ENCODE data around the gene CCNB2. TPM values are rescaled to one million over a fixed set of nuclear protein-coding genes. Genes with fewer than 3 reads are reported as not detected.

The CCNB2 gene
- total and polyA plus RNA-seq, 9 of the 15 experiments (the other 6 are each of a cell fraction or from before 2014, with no cell fraction given) = 84.8 to 266 (median 124) TPM

- intact Hi-C loops (cut with micrococcal nuclease) = no loop called here
- Histone ChIP-seq H3K9me3 (replicated peaks; ENCODE audit: control insufficient read depth, insufficient read depth, low read depth, low read length) (no peaks in the 10 kb centered on the region; the same call in 1 of the 2 replicates), H3K9me1 (ENCODE audit: control insufficient read depth, insufficient read depth, low read length) (no peaks in the 10 kb centered on the region), H3K4me2 (ENCODE audit: insufficient read depth, low read length) (no peak overlapping the region), H3K27me3 (ENCODE audit: control insufficient read depth in 2 of 2, insufficient read depth in 2 of 2, low read length in 2 of 2) (peaks cover 28 to 58% of the 10 kb centered on the region in 2 experiments), H3K4me3 (no peak overlapping the region), H3K9ac (ENCODE audit: insufficient read depth in 1 of 2, low read depth in 2 of 2, low read length in 2 of 2) (no peak overlapping the region), H4K20me1 (replicated peaks; ENCODE audit: control insufficient read depth, insufficient read depth, low read length) (0 out of 2 replicates have a peak, but pooled peaks cover 4% of the 10 kb centered on the region), H2AFZ (ENCODE audit: low read depth, low read length) (no peak overlapping the region), H3K4me1 (replicated peaks in 1 of 2; ENCODE audit: control insufficient read depth in 2 of 2, insufficient read depth in 2 of 2, low read length in 2 of 2) (peaks cover 0 to 4% of the 10 kb centered on the region in 2 experiments; a peak in 1 of 5 replicates), H3K36me3 (ENCODE audit: control insufficient read depth, insufficient read depth, low read length) (no peaks in the 10 kb centered on the region), H3K79me2 (ENCODE audit: control insufficient read depth, insufficient read depth, low read length) (no peaks in the 10 kb centered on the region), H3K27ac (ENCODE audit: extremely low read depth, low read depth, low read length) (no peak overlapping the region)
- no peak for DNase-seq (ENCODE audit: extremely low read depth in 1 of 4, low spot score in 3 of 4)
- no TSS peak for BruUV-seq (replicated peaks)
- POLR2A ChIA-PET = interaction anchor here (0.6 kb wide), 1 partner anchor 69 kb away, joined by 3 read pairs; no protein-coding TSS in a partner anchor
- WGBS (ENCODE audit: insufficient coverage, low coverage, missing lambda C conversion rate) = 19% methylated on average over 7 of the region's 7 CpGs
- no peak for ATAC-seq
- FAIRE-seq = no peak
- in situ Hi-C loops (cut with MboI) = loop anchor here (10.0 kb wide), 1 partner anchor 934 kb away; no protein-coding TSS in a partner anchor
- CTCF ChIA-PET (ENCODE audit: low intra/inter-chr PET ratio) = no interaction called here
- TF ChIP-seq EZH2 (IDR thresholded peaks at IDR 0.05; ENCODE audit: borderline replicate concordance, low read depth, low read length) = no peak
- TF ChIP-seq SPI1 (IDR thresholded peaks at IDR 0.05; ENCODE audit: borderline replicate concordance, low read depth, low read length) = no peak
- TF ChIP-seq ZNF695 (CRISPR knock-in tag; IDR thresholded peaks at IDR 0.05) = no peak
- TF ChIP-seq USF2 (CRISPR knock-in tag; IDR thresholded peaks at IDR 0.05) = no peak
- TF ChIP-seq HLTF (IDR thresholded peaks at IDR 0.05) = no peak
- no peak for TF ChIP-seq ILK (tag; IDR thresholded peaks at IDR 0.05; ENCODE audit: borderline replicate concordance, low read depth)
- TF ChIP-seq ATF7 (IDR thresholded peaks at IDR 0.05) = no peak
- no peak for TF ChIP-seq ZFP1 (CRISPR knock-in tag; IDR thresholded peaks at IDR 0.05)
- TF ChIP-seq TOE1 (IDR thresholded peaks at IDR 0.05; ENCODE audit: borderline replicate concordance) = no peak
- TF ChIP-seq TOE1 (CRISPR knock-in tag; IDR thresholded peaks at IDR 0.05; ENCODE audit: borderline replicate concordance, low read depth) = no peak
- TF ChIP-seq HDAC2 (IDR thresholded peaks at IDR 0.05) = no peak
- TF ChIP-seq ZNF280A (IDR thresholded peaks at IDR 0.05; ENCODE audit: low read depth, partially characterized antibody) = no peak
- TF ChIP-seq RERE (CRISPR knock-in tag; IDR thresholded peaks at IDR 0.05; ENCODE audit: borderline replicate concordance) = no peak
- TF ChIP-seq NCOA4 (IDR thresholded peaks at IDR 0.05; ENCODE audit: partially characterized antibody) = no peak
These were observed 53.7 kb downstream of the CCNB2 start for GRCh38 chr15:59158701-59159034.
